MG63 (cell line): Measurements from ENCODE around the gene SLC39A6. TPM values are rescaled to one million over a fixed set of nuclear protein-coding genes. Genes with fewer than 3 reads are reported as not detected.

Source experiments
- total RNA-seq: library from RNA; depleted of rRNA; stranded (reverse); fragments of >200 nt; shearing (Covaris generic); gene quantifications from 2 replicates; pipeline ENCODE4 v1.2.3, GENCODE V29; 2014; ENCODE audit warnings: low replicate concordance; rRNA removed

The SLC39A6 gene
- total RNA-seq, 1 experiment from 2014 or later: 63.0 TPM

Other genes with a start within 250 kb of the SLC39A6 start
- 28.7 and 31.4 TPM in 2 replicates for gene RPRD1A, start 61.8 kb downstream of the SLC39A6 start, total RNA-seq
- 85.7 and 109 TPM in 2 replicates for gene ELP2, start 559 bp upstream of the SLC39A6 start, total RNA-seq
- gene MOCOS, start 58.2 kb upstream of the SLC39A6 start, total RNA-seq: 13.4 and 16.4 TPM in 2 replicates
- gene FHOD3, start 168.4 kb upstream of the SLC39A6 start, total RNA-seq: 0.10 TPM in 1 of 2 replicates, not detected in the other